H1 (cell line): ENCODE measurements around the gene CCNT1. TPM values are rescaled to one million over a fixed set of nuclear protein-coding genes. Genes with fewer than 3 reads are reported as not detected.

Experiments used
- CTCF ChIA-PET: fragments of 300-600 bp; sonication (Branson Sonifier 250); formaldehyde crosslinking; loops from one replicate; lab custom pipeline; 2021; ENCODE audit not compliant: partially characterized antibody; lab: Charles Lee
- POLR2A ChIA-PET: fragments of 300-600 bp; sonication (Branson Sonifier 250); formaldehyde crosslinking; loops from one replicate; lab custom pipeline; 2021; ENCODE audit warnings: inconsistent platforms; ENCODE audit not compliant: partially characterized antibody; lab: Charles Lee
- DNase-seq, 2 experiments: peaks; one replicate each; pipeline versions ENCODE4 v3.0.0 to v3.0.0-alpha.2; 2010 to 2022; ENCODE audit warnings: low spot score in 2 of 2, low read depth in 1 of 2, mixed read lengths in 1 of 2
- FAIRE-seq: peaks from 2 replicates; lab custom pipeline; 2011; peaks lifted over from hg19 to GRCh38; lab: Jason Lieb, UNC
- H2AFZ ChIP-seq: 2 replicates; pipeline ENCODE4 v1.8.1; 2012; ENCODE audit warnings: low read length, inconsistent platforms
- H2AK5ac ChIP-seq: 2 replicates; pipeline ENCODE4 v1.6.1; 2013; ENCODE audit warnings: low read depth, low read length
- H2BK120ac ChIP-seq: replicated peaks from 2 replicates; pipeline ENCODE3; 2013; ENCODE audit warnings: low read depth, low read length, inconsistent platforms
- H2BK12ac ChIP-seq: 2 replicates; pipeline ENCODE4 v1.6.1; 2013; ENCODE audit warnings: low read depth, low read length
- H2BK15ac ChIP-seq: 2 replicates; pipeline ENCODE4 v1.6.1; 2013; ENCODE audit warnings: low read length
- H2BK20ac ChIP-seq: 2 replicates; pipeline ENCODE4 v1.6.1; 2013; ENCODE audit warnings: low read length
- H2BK5ac ChIP-seq: 2 replicates; pipeline ENCODE4 v1.6.1; 2013; ENCODE audit warnings: low read depth, low read length
- H3K14ac ChIP-seq: 2 replicates; pipeline ENCODE4 v1.6.1; 2013; ENCODE audit warnings: inconsistent platforms; ENCODE audit not compliant: insufficient read length
- H3K18ac ChIP-seq: 2 replicates; pipeline ENCODE4 v1.6.1; 2013; ENCODE audit warnings: low read length; ENCODE audit errors: extremely low read depth
- H3K23ac ChIP-seq: 2 replicates; pipeline ENCODE4 v1.6.1; 2013; ENCODE audit warnings: inconsistent platforms; ENCODE audit not compliant: insufficient read length
- H3K23me2 ChIP-seq: 2 replicates; pipeline ENCODE4 v1.6.1; 2013; ENCODE audit warnings: low read depth, low read length
- H3K27ac ChIP-seq: 2 replicates; pipeline ENCODE4 v1.6.1; 2011; ENCODE audit warnings: low read depth, low read length, inconsistent platforms
- H3K27me3 ChIP-seq, 4 experiments: replicated peaks in 1 of 4; 1 replicate in 1 of 4; 2 replicates in 3 of 4; pipeline versions ENCODE4 v1.6.1 to v1.8.1; 2011 to 2013; ENCODE audit warnings: low read length in 3 of 4, mild to moderate bottlenecking in 3 of 4, inconsistent platforms in 2 of 4, mixed read lengths in 2 of 4, moderate library complexity in 1 of 4; ENCODE audit not compliant: control insufficient read depth in 3 of 4, insufficient read depth in 3 of 4; ENCODE audit errors: extremely low read depth in 1 of 4
- H3K36me3 ChIP-seq, 4 experiments: 2 replicates each; pipeline versions ENCODE4 v1.6.1 to v1.8.1; 2011 to 2013; ENCODE audit warnings: mild to moderate bottlenecking in 4 of 4, low read length in 3 of 4, moderate library complexity in 2 of 4, control low read depth in 1 of 4, inconsistent platforms in 1 of 4; ENCODE audit not compliant: insufficient read depth in 4 of 4, control insufficient read depth in 2 of 4
- H3K4ac ChIP-seq: replicated peaks from 2 replicates; pipeline ENCODE3; 2013; ENCODE audit warnings: low read length, low read depth, mixed read lengths, inconsistent platforms; ENCODE audit not compliant: insufficient read length
- H3K4me1 ChIP-seq, 4 experiments: replicated peaks in 1 of 4; 1 replicate in 1 of 4; 2 replicates in 3 of 4; pipeline versions ENCODE4 v1.6.1 to v1.8.1; 2011 to 2013; ENCODE audit warnings: low read length in 3 of 4, inconsistent platforms in 2 of 4, mixed read lengths in 1 of 4; ENCODE audit not compliant: insufficient read depth in 4 of 4, control insufficient read depth in 3 of 4
- H3K4me2 ChIP-seq, 2 experiments: 2 replicates each; pipeline versions ENCODE4 v1.6.1 to v1.8.1; 2011 to 2013; ENCODE audit warnings: low read depth in 2 of 2, low read length in 2 of 2, control low read depth in 1 of 2, inconsistent platforms in 1 of 2, mild to moderate bottlenecking in 1 of 2; ENCODE audit not compliant: insufficient read depth in 1 of 2
- H3K4me3 ChIP-seq, 4 experiments: fragments of 200-600, 300-600 bp in 1 of 4; sonication (generic), shearing (Covaris generic), sonication (Bioruptor Twin) in 1 of 4; 2 replicates each; pipeline versions ENCODE4 v1.5.1 to v1.8.1; 2011 to 2016; ENCODE audit warnings: low read length in 4 of 4, low read depth in 3 of 4, control low read depth in 2 of 4, inconsistent platforms in 2 of 4, mild to moderate bottlenecking in 2 of 4, mixed read lengths in 1 of 4, moderate library complexity in 1 of 4; ENCODE audit not compliant: insufficient read depth in 2 of 4; ENCODE audit errors: extremely low read depth in 1 of 4
- H3K56ac ChIP-seq: replicated peaks from 2 replicates; pipeline ENCODE3; 2013; ENCODE audit warnings: low read depth, mild to moderate bottlenecking, mixed read lengths, low read length, inconsistent platforms; ENCODE audit not compliant: insufficient read length
- H3K79me1 ChIP-seq: 2 replicates; pipeline ENCODE4 v1.6.1; 2013; ENCODE audit warnings: low read depth, low read length, control low read depth
- H3K79me2 ChIP-seq, 2 experiments: 2 replicates each; pipeline versions ENCODE4 v1.6.1 to v1.8.1; 2012 to 2013; ENCODE audit warnings: low read length in 2 of 2, mild to moderate bottlenecking in 2 of 2, inconsistent platforms in 1 of 2; ENCODE audit not compliant: insufficient read depth in 2 of 2, control insufficient read depth in 1 of 2
- H3K9ac ChIP-seq, 4 experiments: replicated peaks in 1 of 4; 1 replicate in 1 of 4; 2 replicates in 3 of 4; pipeline versions ENCODE4 v1.6.1 to v1.8.1; 2011 to 2013; ENCODE audit warnings: low read depth in 3 of 4, low read length in 3 of 4, control low read depth in 2 of 4, mild to moderate bottlenecking in 2 of 4, moderate library complexity in 2 of 4, inconsistent platforms in 1 of 4; ENCODE audit errors: extremely low read depth in 1 of 4
- H3K9me3 ChIP-seq, 2 experiments: 2 replicates each; pipeline versions ENCODE4 v1.6.1 to v1.8.1; 2012 to 2013; ENCODE audit warnings: mild to moderate bottlenecking in 2 of 2, moderate library complexity in 2 of 2, control low read depth in 1 of 2, inconsistent platforms in 1 of 2, low read depth in 1 of 2, low read length in 1 of 2, mixed read lengths in 1 of 2; ENCODE audit not compliant: insufficient read depth in 2 of 2
- H4K20me1 ChIP-seq, 2 experiments: replicated peaks in 1 of 2; 2 replicates each; pipeline versions ENCODE3 to v1.8.1; 2011 to 2013; ENCODE audit warnings: inconsistent platforms in 2 of 2, low read length in 2 of 2, mild to moderate bottlenecking in 1 of 2; ENCODE audit not compliant: insufficient read depth in 2 of 2, control insufficient read depth in 1 of 2
- H4K5ac ChIP-seq: 2 replicates; pipeline ENCODE4 v1.6.1; 2013; ENCODE audit warnings: low read length, low read depth, mixed read lengths, inconsistent platforms; ENCODE audit not compliant: insufficient read length
- H4K8ac ChIP-seq: 2 replicates; pipeline ENCODE4 v1.8.0; 2013; ENCODE audit warnings: mild to moderate bottlenecking, moderate library complexity, low read length, inconsistent platforms; ENCODE audit not compliant: insufficient read depth; ENCODE audit errors: extremely low read depth
- H4K91ac ChIP-seq: replicated peaks from 2 replicates; pipeline ENCODE3; 2013; ENCODE audit warnings: low read length, mixed read lengths, inconsistent platforms; ENCODE audit not compliant: insufficient read length
- CBX8 ChIP-seq: fragments of 300-800, 300-1000 bp; sonication (generic); IDR thresholded peaks from 2 replicates; pipeline ENCODE4 v1.7.1; 2016; ENCODE audit warnings: low read depth, low read length, borderline replicate concordance
- GABPA ChIP-seq: IDR thresholded peaks from 2 replicates; pipeline ENCODE4 v1.6.1; 2011; ENCODE audit warnings: mild to moderate bottlenecking, low read length, moderate library complexity, borderline replicate concordance; ENCODE audit not compliant: insufficient read depth
- HDAC6 ChIP-seq: IDR thresholded peaks from one replicate; pipeline ENCODE4 v1.7.1; 2012; ENCODE audit warnings: low read depth, mild to moderate bottlenecking, inconsistent platforms, low read length, moderate library complexity
- KDM1A ChIP-seq: fragments of 200-600, 300-600 bp; sonication (generic); IDR thresholded peaks from 2 replicates; pipeline ENCODE4 v1.7.1; 2016; ENCODE audit warnings: mild to moderate bottlenecking, low read length, borderline replicate concordance
- NRF1 ChIP-seq: IDR thresholded peaks from 2 replicates; pipeline ENCODE4 v1.6.1; 2011; ENCODE audit warnings: mild to moderate bottlenecking, low read depth, low read length, improper control_type of control experiment
- PHF8 ChIP-seq: fragments of 200-600 bp; sonication (generic); conservative IDR thresholded peaks from 2 replicates; pipeline ENCODE4 v1.7.1; 2012; ENCODE audit warnings: low read depth, mild to moderate bottlenecking, inconsistent platforms, low read length, moderate library complexity
- POU5F1 ChIP-seq: IDR thresholded peaks from 2 replicates; pipeline ENCODE4 v1.6.1; 2011; ENCODE audit warnings: low read depth, mild to moderate bottlenecking, low read length, moderate library complexity
- RFX5 ChIP-seq: IDR thresholded peaks from 2 replicates; pipeline ENCODE4 v1.6.1; 2011; ENCODE audit warnings: low read depth, low read length, improper control_type of control experiment, borderline replicate concordance
- SIX5 ChIP-seq: IDR thresholded peaks from 2 replicates; pipeline ENCODE4 v1.6.1; 2011; ENCODE audit warnings: mild to moderate bottlenecking, low read depth, low read length
- SP1 ChIP-seq: IDR thresholded peaks from 2 replicates; pipeline ENCODE4 v1.6.1; 2011; ENCODE audit warnings: low read depth, low read length
- SP2 ChIP-seq: IDR thresholded peaks from 2 replicates; pipeline ENCODE4 v1.6.1; 2012; ENCODE audit warnings: mild to moderate bottlenecking, low read length, inconsistent platforms
- WGBS, 2 experiments: shearing (Covaris generic) in 1 of 2; methylation state at CpG; one replicate each; pipeline versions ENCODE4 v1.1.6 to v1.1.7; 2013 to 2015; ENCODE audit warnings: low lambda C conversion rate in 2 of 2, mixed read lengths in 2 of 2, inconsistent platforms in 1 of 2, low coverage in 1 of 2, missing lambda C conversion rate in 1 of 2; ENCODE audit not compliant: insufficient replicate concordance in 2 of 2, insufficient coverage in 1 of 2, insufficient read length in 1 of 2; ENCODE audit errors: extremely low coverage in 1 of 2, missing lambda C conversion rate in 1 of 2; 5-methylcytosine and 5-hydroxymethylcytosine counted together
- polyA plus RNA-seq, 7 experiments: library from polyadenylated mRNA; depleted of rRNA in 3 of 7; stranded (reverse) in 5 of 7; unstranded in 2 of 7; fragments of >200 nt in 5 of 7; fragments of 200-250 nt in 2 of 7; gene quantifications; 1 replicate in 5 of 7; 2 replicates in 1 of 7; 4 replicates in 1 of 7; pipeline versions ENCODE4 v1.2.1 to v1.2.3, GENCODE V29; 2011 to 2013; ENCODE audit warnings: missing spikeins in 2 of 7, mixed read lengths in 2 of 7
- total RNA-seq: library from RNA; stranded (reverse); fragmentation: NEBNext Ultra II Directional; extraction: Animal tissue kit (Norgen Biotek cat#: 25700); gene quantifications from 2 replicates; pipeline ENCODE4 v1.2.1, GENCODE V29; 2021
- TF ChIP-seq, protein P1 (sequence below): IDR thresholded peaks from 2 replicates; pipeline ENCODE4 v1.6.1; 2012; ENCODE audit warnings: low read length, inconsistent platforms

The CCNT1 gene
- total and polyA plus RNA-seq, 2 of the 8 experiments (the other 6 are each of a cell fraction or from before 2014, with no cell fraction given): 13.2 to 45.9 TPM

DNA sequence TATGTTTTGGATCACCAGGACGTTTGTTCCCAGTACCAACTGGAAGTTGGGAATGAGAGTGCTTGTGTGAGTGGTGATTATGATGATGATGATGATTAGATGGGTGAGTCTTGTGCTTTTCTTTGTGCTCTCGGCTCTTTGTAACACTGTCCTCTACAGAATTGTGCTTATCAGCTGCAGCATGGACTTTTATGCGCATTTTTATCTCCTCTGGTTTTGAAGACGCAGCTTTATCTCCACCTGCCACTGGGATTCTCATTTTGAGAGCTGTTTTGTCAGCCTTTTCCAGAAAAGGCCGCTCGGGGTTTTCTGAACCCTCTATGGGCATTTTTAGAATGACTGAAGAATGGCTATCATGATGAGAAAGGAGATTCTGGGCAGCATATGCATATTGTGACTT is 22.9 kb downstream of the CCNT1 start:
- Histone ChIP-seq H4K8ac (no peak overlapping the region), H2BK12ac (no peak overlapping the region), H3K9ac (no peak overlapping the region), H4K20me1 (peaks cover 3 to 9% of the 10 kb centered on the region in 2 experiments), H3K27ac (no peak overlapping the region), H2BK20ac (no peak overlapping the region), H4K91ac (no peak overlapping the region), H3K23me2 (no peaks in the 10 kb centered on the region), H3K56ac (no peak overlapping the region), H3K4me2 (no peak overlapping the region), H3K23ac (no peak overlapping the region), H3K79me1 (peaks cover 7% of the 10 kb centered on the region), H3K4me1 (no peaks in the 10 kb centered on the region), H3K9me3 (no peaks in the 10 kb centered on the region), H3K14ac (no peak overlapping the region), H2BK5ac (no peak overlapping the region), H2BK120ac (no peak overlapping the region), H3K4ac (no peak overlapping the region), H2BK15ac (no peak overlapping the region), H2AK5ac (no peak overlapping the region), H3K4me3 (no peak overlapping the region), H3K18ac (no peak overlapping the region), H3K36me3 (peaks cover 30 to 77% (median 51%) of the 10 kb centered on the region in 4 experiments), H4K5ac (no peak overlapping the region), H2AFZ (no peak overlapping the region), H3K27me3 (no peaks in the 10 kb centered on the region), H3K79me2 (peaks cover 0 to 22% of the 10 kb centered on the region in 2 experiments; a peak in 2 of 4 replicates)
- FAIRE-seq: no peak
- ChIA-PET CTCF (interaction anchor here (0.8 to 1.2 kb wide), 2 partner anchors 21 to 102 kb away, joined by 3 read pairs; no protein-coding TSS in a partner anchor), POLR2A (interaction anchor here (0.9 to 2.2 kb wide), 8 partner anchors 8 to 23 kb away, joined by 3 to 8 read pairs (median 4); partner anchors contain the start of gene KANSL2)
- no peak for DNase-seq
- 86% methylated on average over 6 of the region's 6 CpGs; no CpG with 5 or more reads in 1 of the 2 experiments for WGBS, 2 experiments
- no peak for TF ChIP-seq SP1
- TF ChIP-seq GABPA: no peak
- TF ChIP-seq HDAC6: no peak
- no peak for TF ChIP-seq NRF1
- TF ChIP-seq RFX5: no peak
- TF ChIP-seq SIX5: no peak
- TF ChIP-seq POU5F1: no peak
- TF ChIP-seq CBX8: no peak
- TF ChIP-seq KDM1A: no peak
- TF ChIP-seq, protein P1, sequence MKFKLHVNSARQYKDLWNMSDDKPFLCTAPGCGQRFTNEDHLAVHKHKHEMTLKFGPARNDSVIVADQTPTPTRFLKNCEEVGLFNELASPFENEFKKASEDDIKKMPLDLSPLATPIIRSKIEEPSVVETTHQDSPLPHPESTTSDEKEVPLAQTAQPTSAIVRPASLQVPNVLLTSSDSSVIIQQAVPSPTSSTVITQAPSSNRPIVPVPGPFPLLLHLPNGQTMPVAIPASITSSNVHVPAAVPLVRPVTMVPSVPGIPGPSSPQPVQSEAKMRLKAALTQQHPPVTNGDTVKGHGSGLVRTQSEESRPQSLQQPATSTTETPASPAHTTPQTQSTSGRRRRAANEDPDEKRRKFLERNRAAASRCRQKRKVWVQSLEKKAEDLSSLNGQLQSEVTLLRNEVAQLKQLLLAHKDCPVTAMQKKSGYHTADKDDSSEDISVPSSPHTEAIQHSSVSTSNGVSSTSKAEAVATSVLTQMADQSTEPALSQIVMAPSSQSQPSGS: no peak
- TF ChIP-seq SP2: no peak
- no peak for TF ChIP-seq PHF8
